ENCODE data around the gene GLTPD2.

DNA sequence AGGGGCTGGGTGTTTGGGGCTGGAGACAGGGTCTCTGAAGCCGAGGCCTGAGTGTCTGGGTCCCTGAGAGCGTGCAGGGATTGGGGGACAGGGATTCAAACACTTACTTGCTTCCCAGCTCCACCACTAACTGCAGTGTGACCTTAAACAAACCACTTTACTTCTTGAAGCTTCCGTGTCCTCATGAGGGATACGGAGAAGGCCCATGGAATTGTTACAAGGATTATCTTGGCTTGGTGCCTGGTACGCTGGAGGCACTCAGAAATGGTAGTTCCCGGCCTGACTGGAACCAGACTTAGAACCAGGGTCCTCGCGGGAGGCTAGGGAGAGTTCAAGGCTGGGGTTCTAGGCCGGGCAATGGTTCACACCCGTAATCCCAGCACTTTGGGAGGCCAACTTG is 46.1 kb upstream of the GLTPD2 start:
- TF ChIP-seq RAD21 (IDR thresholded peaks at IDR 0.05; ENCODE audit: low read depth) (no peak), EP300 (IDR thresholded peaks at IDR 0.05; ENCODE audit: borderline replicate concordance) (no peak), FOXM1 (IDR thresholded peaks at IDR 0.05; ENCODE audit: borderline replicate concordance, low read depth) (no peak), TEAD4 (IDR thresholded peaks at IDR 0.05) (no peak), TAF1 (IDR thresholded peaks at IDR 0.05; ENCODE audit: low read depth) (no peak), YY1 (IDR thresholded peaks at IDR 0.05; ENCODE audit: low read depth) (no peak)
- TF ChIP-seq, protein P1, sequence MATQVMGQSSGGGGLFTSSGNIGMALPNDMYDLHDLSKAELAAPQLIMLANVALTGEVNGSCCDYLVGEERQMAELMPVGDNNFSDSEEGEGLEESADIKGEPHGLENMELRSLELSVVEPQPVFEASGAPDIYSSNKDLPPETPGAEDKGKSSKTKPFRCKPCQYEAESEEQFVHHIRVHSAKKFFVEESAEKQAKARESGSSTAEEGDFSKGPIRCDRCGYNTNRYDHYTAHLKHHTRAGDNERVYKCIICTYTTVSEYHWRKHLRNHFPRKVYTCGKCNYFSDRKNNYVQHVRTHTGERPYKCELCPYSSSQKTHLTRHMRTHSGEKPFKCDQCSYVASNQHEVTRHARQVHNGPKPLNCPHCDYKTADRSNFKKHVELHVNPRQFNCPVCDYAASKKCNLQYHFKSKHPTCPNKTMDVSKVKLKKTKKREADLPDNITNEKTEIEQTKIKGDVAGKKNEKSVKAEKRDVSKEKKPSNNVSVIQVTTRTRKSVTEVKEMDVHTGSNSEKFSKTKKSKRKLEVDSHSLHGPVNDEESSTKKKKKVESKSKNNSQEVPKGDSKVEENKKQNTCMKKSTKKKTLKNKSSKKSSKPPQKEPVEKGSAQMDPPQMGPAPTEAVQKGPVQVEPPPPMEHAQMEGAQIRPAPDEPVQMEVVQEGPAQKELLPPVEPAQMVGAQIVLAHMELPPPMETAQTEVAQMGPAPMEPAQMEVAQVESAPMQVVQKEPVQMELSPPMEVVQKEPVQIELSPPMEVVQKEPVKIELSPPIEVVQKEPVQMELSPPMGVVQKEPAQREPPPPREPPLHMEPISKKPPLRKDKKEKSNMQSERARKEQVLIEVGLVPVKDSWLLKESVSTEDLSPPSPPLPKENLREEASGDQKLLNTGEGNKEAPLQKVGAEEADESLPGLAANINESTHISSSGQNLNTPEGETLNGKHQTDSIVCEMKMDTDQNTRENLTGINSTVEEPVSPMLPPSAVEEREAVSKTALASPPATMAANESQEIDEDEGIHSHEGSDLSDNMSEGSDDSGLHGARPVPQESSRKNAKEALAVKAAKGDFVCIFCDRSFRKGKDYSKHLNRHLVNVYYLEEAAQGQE (IDR thresholded peaks at IDR 0.05; ENCODE audit: low read depth), result no peak
- TF ChIP-seq, protein P2, sequence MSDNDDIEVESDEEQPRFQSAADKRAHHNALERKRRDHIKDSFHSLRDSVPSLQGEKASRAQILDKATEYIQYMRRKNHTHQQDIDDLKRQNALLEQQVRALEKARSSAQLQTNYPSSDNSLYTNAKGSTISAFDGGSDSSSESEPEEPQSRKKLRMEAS (IDR thresholded peaks at IDR 0.05), result no peak
- TF ChIP-seq, protein P3, sequence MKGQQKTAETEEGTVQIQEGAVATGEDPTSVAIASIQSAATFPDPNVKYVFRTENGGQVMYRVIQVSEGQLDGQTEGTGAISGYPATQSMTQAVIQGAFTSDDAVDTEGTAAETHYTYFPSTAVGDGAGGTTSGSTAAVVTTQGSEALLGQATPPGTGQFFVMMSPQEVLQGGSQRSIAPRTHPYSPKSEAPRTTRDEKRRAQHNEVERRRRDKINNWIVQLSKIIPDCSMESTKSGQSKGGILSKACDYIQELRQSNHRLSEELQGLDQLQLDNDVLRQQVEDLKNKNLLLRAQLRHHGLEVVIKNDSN (IDR thresholded peaks at IDR 0.05), result no peak
